Liver (tissue), 3 donors: ENCODE data around the gene MICAL2.

Experiments
- ATF3 ChIP-seq: IDR thresholded peaks from 2 replicates; pipeline ENCODE4 v1.6.1; 2016; ENCODE audit warnings: antibody characterized with exemption
- CTCF ChIP-seq: fragments of 150-350 bp; IDR thresholded peaks from 2 replicates; pipeline ENCODE4 v1.5.1; 2017; ENCODE audit warnings: improper control_type of control experiment, low read depth, low read length; ENCODE audit not compliant: missing input control
- JUND ChIP-seq, 2 donors: IDR thresholded peaks; 2 replicates each; pipeline ENCODE4 v1.6.1; 2016; ENCODE audit warnings: antibody characterized with exemption in 2 of 2
- REST ChIP-seq: IDR thresholded peaks from 2 replicates; pipeline ENCODE4 v1.6.1; 2016; ENCODE audit warnings: antibody characterized with exemption, mild to moderate bottlenecking
- SP1 ChIP-seq: IDR thresholded peaks from 2 replicates; pipeline ENCODE4 v1.6.1; 2018; ENCODE audit warnings: antibody characterized with exemption, mild to moderate bottlenecking
- donor health status: healthy.
- donor health status: healthy.

- no peak for TF ChIP-seq CTCF
- no peak for TF ChIP-seq JUND (IDR thresholded peaks at IDR 0.05)
- no peak for TF ChIP-seq REST
- TF ChIP-seq ATF3 = no peak
- TF ChIP-seq SP1 = no peak
Observed at GRCh38 chr11:12075822-12076821, 34.3 kb upstream of the MICAL2 start.
